CD4-positive, alpha-beta T cell (primary cell): Measurements from ENCODE around the gene ITGB8. TPM values are rescaled to one million over a fixed set of nuclear protein-coding genes. Genes with fewer than 3 reads are reported as not detected.
A peak's percentile ranks its signal among the peaks of the same experiment; 100 is the strongest.

Experiments
- ATAC-seq: fragments of 200-7000 bp; cut with Tn5 transposase; one replicate; pipeline ENCODE4 v1.10.0; 2022; ENCODE audit warnings: mild to moderate bottlenecking; ENCODE audit not compliant: poor library complexity
- CTCF ChIA-PET: fragments of 350-600 bp; sonication (Branson Sonifier 250); formaldehyde crosslinking; loops from one replicate; lab custom pipeline; 2021; ENCODE audit warnings: antibody characterized with exemption, inconsistent platforms; lab: Charles Lee
- POLR2A ChIA-PET: fragments of 350-600 bp; sonication (Branson Sonifier 250); formaldehyde crosslinking; loops from one replicate; lab custom pipeline; 2021; ENCODE audit warnings: antibody characterized with exemption, inconsistent platforms; lab: Charles Lee
- DNase-seq, 14 experiments: peaks; one replicate each; pipeline ENCODE4 v3.0.0-alpha.2; 2013 to 2020; ENCODE audit warnings: mixed read lengths in 2 of 14
- H3K27ac ChIP-seq, 2 donors: one replicate each; pipeline versions ENCODE4 v1.5.1 to v1.7.0; 2013; ENCODE audit warnings: low read length in 2 of 2, low read depth in 1 of 2, mild to moderate bottlenecking in 1 of 2
- H3K27me3 ChIP-seq, 2 experiments: 1 replicate in 1 of 2; 2 replicates in 1 of 2; pipeline versions ENCODE4 v1.6.1 to v1.7.0; 2013; ENCODE audit warnings: low read length in 2 of 2, control low read depth in 1 of 2, mild to moderate bottlenecking in 1 of 2, moderate library complexity in 1 of 2; ENCODE audit not compliant: insufficient read depth in 2 of 2, control insufficient read depth in 1 of 2
- H3K36me3 ChIP-seq: one replicate; pipeline ENCODE4 v1.6.1; 2013; ENCODE audit warnings: low read length, control low read depth; ENCODE audit not compliant: insufficient read depth
- H3K4me1 ChIP-seq: one replicate; pipeline ENCODE4 v1.6.1; 2013; ENCODE audit warnings: low read length, control low read depth; ENCODE audit not compliant: insufficient read depth
- H3K4me3 ChIP-seq: one replicate; pipeline ENCODE4 v1.5.1; 2013; ENCODE audit warnings: mild to moderate bottlenecking, low read length, moderate library complexity
- H3K9me3 ChIP-seq, 2 experiments: 1 replicate in 1 of 2; 2 replicates in 1 of 2; pipeline versions ENCODE4 v1.6.1 to v1.7.0; 2013; ENCODE audit warnings: low read length in 2 of 2, mild to moderate bottlenecking in 2 of 2, control low read depth in 1 of 2, moderate library complexity in 1 of 2; ENCODE audit not compliant: control insufficient read depth in 1 of 2, insufficient read depth in 1 of 2
- H3K27ac Mint-ChIP-seq: one replicate; pipeline ENCODE4 v1.8.0; 2020; ENCODE audit warnings: mixed read lengths
- H3K27me3 Mint-ChIP-seq: one replicate; pipeline ENCODE4 v1.8.0; 2021; ENCODE audit warnings: mixed read lengths
- H3K36me3 Mint-ChIP-seq: one replicate; pipeline ENCODE4 v1.8.0; 2021; ENCODE audit warnings: low read depth, mixed read lengths
- H3K4me1 Mint-ChIP-seq: one replicate; pipeline ENCODE4 v1.8.0; 2021; ENCODE audit warnings: low read depth, mixed read lengths
- H3K4me3 Mint-ChIP-seq: one replicate; pipeline ENCODE4 v1.8.0; 2020; ENCODE audit warnings: mild to moderate bottlenecking, mixed read lengths
- H3K9me3 Mint-ChIP-seq: one replicate; pipeline ENCODE4 v1.8.0; 2020; ENCODE audit warnings: mixed read lengths
- intact Hi-C, 2 experiments: fragments of 100-400 bp; cut with DNase I in 1 of 2; cut with micrococcal nuclease in 1 of 2; formaldehyde crosslinking; loops; one replicate each; pipeline versions ENCODE4 v1.15.1 to v1.9.0; 2023 to 2025; cut with DNase I, micrococcal nuclease
- total RNA-seq, 174 experiments: library from RNA in 2 of 174; stranded (reverse) in 2 of 174; gene quantifications; one replicate each; pipeline ENCODE4 v1.2.3 and lab custom pipeline; 2021 to 2026
- TF ChIP-seq, protein P1 (sequence below): fragments of 200-600 bp; IDR thresholded peaks from one replicate; pipeline ENCODE4 v1.8.0; 2022; ENCODE audit warnings: antibody characterized with exemption, mild to moderate bottlenecking

ITGB8 gene
- total RNA-seq, 2 experiments from 2014 or later = not detected

GRCh38 chr7:20352573-20353306, 22.0 kb downstream of the ITGB8 start:
- Mint-ChIP-seq H3K27me3 (peaks cover 4% of the 10 kb centered on the region), H3K27ac (no peak overlapping the region), H3K4me1 (no peaks in the 10 kb centered on the region), H3K36me3 (no peaks in the 10 kb centered on the region), H3K4me3 (no peak overlapping the region), H3K9me3 (peaks cover 4% of the 10 kb centered on the region)
- intact Hi-C loops = no loop called here
- ATAC-seq (no peak), DNase-seq (peak in 2 of 14 experiments; percentile 13 to 37)
- TF ChIP-seq, protein P1, sequence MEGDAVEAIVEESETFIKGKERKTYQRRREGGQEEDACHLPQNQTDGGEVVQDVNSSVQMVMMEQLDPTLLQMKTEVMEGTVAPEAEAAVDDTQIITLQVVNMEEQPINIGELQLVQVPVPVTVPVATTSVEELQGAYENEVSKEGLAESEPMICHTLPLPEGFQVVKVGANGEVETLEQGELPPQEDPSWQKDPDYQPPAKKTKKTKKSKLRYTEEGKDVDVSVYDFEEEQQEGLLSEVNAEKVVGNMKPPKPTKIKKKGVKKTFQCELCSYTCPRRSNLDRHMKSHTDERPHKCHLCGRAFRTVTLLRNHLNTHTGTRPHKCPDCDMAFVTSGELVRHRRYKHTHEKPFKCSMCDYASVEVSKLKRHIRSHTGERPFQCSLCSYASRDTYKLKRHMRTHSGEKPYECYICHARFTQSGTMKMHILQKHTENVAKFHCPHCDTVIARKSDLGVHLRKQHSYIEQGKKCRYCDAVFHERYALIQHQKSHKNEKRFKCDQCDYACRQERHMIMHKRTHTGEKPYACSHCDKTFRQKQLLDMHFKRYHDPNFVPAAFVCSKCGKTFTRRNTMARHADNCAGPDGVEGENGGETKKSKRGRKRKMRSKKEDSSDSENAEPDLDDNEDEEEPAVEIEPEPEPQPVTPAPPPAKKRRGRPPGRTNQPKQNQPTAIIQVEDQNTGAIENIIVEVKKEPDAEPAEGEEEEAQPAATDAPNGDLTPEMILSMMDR = no peak
- Histone ChIP-seq H3K9me3 (no peaks in the 10 kb centered on the region), H3K4me3 (no peak overlapping the region), H3K27me3 (no peaks in the 10 kb centered on the region), H3K27ac (no peak overlapping the region), H3K4me1 (no peaks in the 10 kb centered on the region), H3K36me3 (no peaks in the 10 kb centered on the region)
- ChIA-PET POLR2A (no interaction called here), CTCF (no interaction called here)

DNA sequence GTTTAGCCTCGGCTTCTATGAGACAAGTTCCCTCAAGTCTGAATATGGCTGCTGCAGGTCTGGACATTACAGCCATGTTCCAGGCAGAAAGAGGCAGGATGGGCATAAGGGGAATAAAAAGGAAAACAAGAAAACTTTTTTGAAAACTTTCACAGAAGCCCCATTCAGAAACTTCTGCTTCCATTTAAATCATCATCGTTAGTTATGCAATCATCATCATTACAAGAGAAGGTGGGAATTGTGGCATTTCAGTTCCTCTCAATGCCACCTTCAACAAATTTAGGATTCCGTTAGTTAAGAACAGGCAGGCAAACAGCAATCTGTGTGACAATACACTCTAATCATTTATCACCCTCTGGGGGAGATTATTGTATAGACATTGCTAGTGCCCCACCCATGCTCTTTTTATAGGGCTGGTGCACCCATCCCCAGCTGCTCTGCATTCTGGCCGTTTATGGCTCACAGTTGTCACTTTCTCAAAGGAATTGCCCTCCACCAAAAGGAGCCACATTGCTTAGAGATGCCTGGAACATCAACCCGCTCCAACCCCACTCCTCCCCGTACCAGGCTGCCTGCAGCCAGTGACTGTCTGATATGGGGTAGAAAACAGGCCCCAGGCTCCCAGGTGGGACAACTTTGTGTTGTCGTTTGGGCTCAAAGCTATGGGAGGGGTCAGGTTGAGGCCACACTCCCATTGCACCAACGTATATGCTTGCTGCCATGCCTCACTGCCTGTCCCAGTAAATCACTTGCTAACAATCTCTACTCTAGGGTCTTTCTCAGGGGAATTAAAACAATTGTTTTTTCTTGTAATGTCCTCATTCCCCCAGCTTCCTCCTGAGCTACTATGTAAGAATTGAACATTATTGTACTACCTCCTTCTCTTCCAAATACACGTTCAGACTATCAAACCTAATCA, 24.2 kb downstream of the ITGB8 start:
- Mint-ChIP-seq H3K27ac (no peak overlapping the region), H3K27me3 (no peaks in the 10 kb centered on the region), H3K4me1 (no peaks in the 10 kb centered on the region), H3K4me3 (no peak overlapping the region), H3K9me3 (no peaks in the 10 kb centered on the region), H3K36me3 (no peaks in the 10 kb centered on the region)
- Histone ChIP-seq H3K4me1 (no peaks in the 10 kb centered on the region), H3K4me3 (no peak overlapping the region), H3K27me3 (no peaks in the 10 kb centered on the region), H3K9me3 (no peaks in the 10 kb centered on the region), H3K36me3 (no peaks in the 10 kb centered on the region), H3K27ac (no peak overlapping the region)
- ChIA-PET POLR2A (no interaction called here), CTCF (no interaction called here)
- intact Hi-C loops = no loop called here
- ATAC-seq (no peak), DNase-seq (no peak)
- TF ChIP-seq, protein P1 = no peak

- ChIA-PET POLR2A (no interaction called here), CTCF (no interaction called here)
- no peaks in the 10 kb centered on the region for H3K9me3 Mint-ChIP-seq
- no peaks in the 10 kb centered on the region for H3K27me3 Mint-ChIP-seq
- intact Hi-C loops = no loop called here
- no peaks in the 10 kb centered on the region for H3K9me3 ChIP-seq
- no peak for DNase-seq
- H3K4me3 Mint-ChIP-seq = no peak overlapping the region
- no peaks in the 10 kb centered on the region for H3K4me1 ChIP-seq
- H3K4me1 Mint-ChIP-seq = no peaks in the 10 kb centered on the region
- no peak overlapping the region for H3K27ac Mint-ChIP-seq
- TF ChIP-seq, protein P1 = no peak
- H3K27ac ChIP-seq = no peak overlapping the region
- no peaks in the 10 kb centered on the region for H3K36me3 ChIP-seq
- no peaks in the 10 kb centered on the region for H3K36me3 Mint-ChIP-seq
- no peaks in the 10 kb centered on the region for H3K27me3 ChIP-seq
- no peak overlapping the region for H3K4me3 ChIP-seq
- ATAC-seq = no peak
Measured at GRCh38 chr7:20358106-20358505, 27.4 kb downstream of the ITGB8 start.
